H9 (cell line): ENCODE results near the gene CHRNA3. TPM values are rescaled to one million over a fixed set of nuclear protein-coding genes. Genes with fewer than 3 reads are reported as not detected.
A peak's percentile ranks its signal among the peaks of the same experiment; 100 is the strongest.

Source experiments
- DNase-seq: peaks from one replicate; pipeline ENCODE4 v3.0.0-alpha.2; 2017
- H2AFZ ChIP-seq: one replicate; pipeline ENCODE4 v1.6.1; 2013; ENCODE audit warnings: mild to moderate bottlenecking, low read length, control low read depth, moderate library complexity
- H2AK5ac ChIP-seq: 2 replicates; pipeline ENCODE4 v1.6.1; 2013; ENCODE audit warnings: low read length, control low read depth, mixed read lengths; ENCODE audit not compliant: insufficient read length
- H2BK120ac ChIP-seq: one replicate; pipeline ENCODE4 v1.6.1; 2013; ENCODE audit warnings: low read depth, mild to moderate bottlenecking, low read length, control low read depth, inconsistent platforms; ENCODE audit not compliant: poor library complexity, severe bottlenecking
- H2BK12ac ChIP-seq: 2 replicates; pipeline ENCODE4 v1.6.1; 2013; ENCODE audit warnings: low read length, control low read depth, mixed read lengths, low read depth; ENCODE audit not compliant: insufficient read length
- H2BK15ac ChIP-seq: 2 replicates; pipeline ENCODE4 v1.6.1; 2013; ENCODE audit warnings: low read depth, low read length, control low read depth
- H2BK20ac ChIP-seq: one replicate; pipeline ENCODE4 v1.6.1; 2013; ENCODE audit warnings: low read depth, mild to moderate bottlenecking, low read length, control low read depth, inconsistent platforms; ENCODE audit not compliant: poor library complexity, severe bottlenecking
- H2BK5ac ChIP-seq: 2 replicates; pipeline ENCODE4 v1.6.1; 2013; ENCODE audit warnings: low read length, control low read depth, mixed read lengths; ENCODE audit not compliant: insufficient read length
- H3K14ac ChIP-seq: 2 replicates; pipeline ENCODE4 v1.6.1; 2013; ENCODE audit warnings: low read length, control low read depth; ENCODE audit not compliant: insufficient read depth
- H3K18ac ChIP-seq: 2 replicates; pipeline ENCODE4 v1.6.1; 2013; ENCODE audit warnings: low read depth, mild to moderate bottlenecking, mixed read lengths, low read length, control low read depth; ENCODE audit not compliant: insufficient read length
- H3K23ac ChIP-seq: 2 replicates; pipeline ENCODE4 v1.6.1; 2013; ENCODE audit warnings: low read length, control low read depth, mixed read lengths, low read depth; ENCODE audit not compliant: insufficient read length
- H3K23me2 ChIP-seq: 2 replicates; pipeline ENCODE4 v1.6.1; 2013; ENCODE audit warnings: low read depth, mild to moderate bottlenecking, mixed read lengths, low read length, control low read depth; ENCODE audit not compliant: insufficient read length, poor library complexity, severe bottlenecking
- H3K27ac ChIP-seq: 2 replicates; pipeline ENCODE4 v1.5.1; 2013; ENCODE audit warnings: low read length, control low read depth, mixed read lengths, low read depth; ENCODE audit not compliant: insufficient read length
- H3K27me3 ChIP-seq: 2 replicates; pipeline ENCODE4 v1.6.1; 2013; ENCODE audit warnings: low read length, control low read depth, inconsistent platforms; ENCODE audit not compliant: insufficient read depth
- H3K4ac ChIP-seq: 2 replicates; pipeline ENCODE4 v1.6.1; 2013; ENCODE audit warnings: low read depth, mild to moderate bottlenecking, control low read depth, inconsistent platforms, low read length, moderate library complexity
- H3K4me1 ChIP-seq: 2 replicates; pipeline ENCODE4 v1.6.1; 2013; ENCODE audit warnings: low read length, control low read depth, inconsistent platforms; ENCODE audit not compliant: insufficient read depth
- H3K4me2 ChIP-seq: 2 replicates; pipeline ENCODE4 v1.6.1; 2013; ENCODE audit warnings: low read length, control low read depth, mixed read lengths; ENCODE audit not compliant: insufficient read length, insufficient read depth
- H3K56ac ChIP-seq: 2 replicates; pipeline ENCODE4 v1.6.1; 2013; ENCODE audit warnings: low read depth, mild to moderate bottlenecking, mixed read lengths, low read length, control low read depth; ENCODE audit not compliant: insufficient read length
- H3K79me1 ChIP-seq: 2 replicates; pipeline ENCODE4 v1.6.1; 2013; ENCODE audit warnings: low read depth, mild to moderate bottlenecking, moderate library complexity, low read length, control low read depth, inconsistent platforms; ENCODE audit not compliant: insufficient read depth, poor library complexity, severe bottlenecking
- H3K79me2 ChIP-seq: 2 replicates; pipeline ENCODE4 v1.6.1; 2013; ENCODE audit warnings: low read length, control low read depth, inconsistent platforms; ENCODE audit not compliant: insufficient read depth
- H3K9ac ChIP-seq: 2 replicates; pipeline ENCODE4 v1.6.1; 2013; ENCODE audit warnings: low read length, control low read depth, mixed read lengths; ENCODE audit not compliant: insufficient read length; ENCODE audit errors: extremely low read depth
- H3K9me3 ChIP-seq: one replicate; pipeline ENCODE4 v1.6.1; 2013; ENCODE audit warnings: low read depth, low read length, inconsistent platforms; ENCODE audit not compliant: control insufficient read depth
- H3T11ph ChIP-seq: one replicate; pipeline ENCODE4 v1.6.1; 2013; ENCODE audit warnings: mild to moderate bottlenecking, low read length, control low read depth, inconsistent platforms
- H4K20me1 ChIP-seq: one replicate; pipeline ENCODE4 v1.6.1; 2013; ENCODE audit not compliant: control insufficient read depth, insufficient read length, insufficient read depth
- H4K5ac ChIP-seq: 2 replicates; pipeline ENCODE4 v1.6.1; 2013; ENCODE audit warnings: low read depth, mild to moderate bottlenecking, mixed read lengths, low read length, control low read depth; ENCODE audit not compliant: insufficient read length
- H4K8ac ChIP-seq: replicated peaks from 2 replicates; pipeline ENCODE4 v1.6.1; 2013; ENCODE audit warnings: low read length, control low read depth, mixed read lengths, low read depth; ENCODE audit not compliant: insufficient read length
- H4K91ac ChIP-seq: 2 replicates; pipeline ENCODE4 v1.6.1; 2013; ENCODE audit warnings: low read depth, mild to moderate bottlenecking, moderate library complexity, mixed read lengths, low read length, control low read depth; ENCODE audit not compliant: insufficient read length
- H3K27ac Mint-ChIP-seq, 3 experiments: 2 replicates in 2 of 3; 3 replicates in 1 of 3; pipeline ENCODE4 v1.8.0; 2020 to 2021; ENCODE audit warnings: mixed read lengths in 3 of 3, mild to moderate bottlenecking in 1 of 3, moderate library complexity in 1 of 3
- H3K27me3 Mint-ChIP-seq: 2 replicates; pipeline ENCODE4 v1.8.0; 2021; ENCODE audit warnings: low read depth, mild to moderate bottlenecking, moderate library complexity, mixed read lengths
- H3K36me3 Mint-ChIP-seq, 3 experiments: 2 replicates in 2 of 3; 3 replicates in 1 of 3; pipeline ENCODE4 v1.8.0; 2020 to 2021; ENCODE audit warnings: low read depth in 3 of 3, mixed read lengths in 3 of 3; ENCODE audit not compliant: insufficient read depth in 1 of 3
- H3K4me1 Mint-ChIP-seq, 2 experiments: 2 replicates each; pipeline ENCODE4 v1.8.0; 2020; ENCODE audit warnings: mixed read lengths in 2 of 2
- H3K4me3 Mint-ChIP-seq, 2 experiments: 2 replicates in 1 of 2; 3 replicates in 1 of 2; pipeline ENCODE4 v1.8.0; 2020 to 2021; ENCODE audit warnings: mild to moderate bottlenecking in 2 of 2, mixed read lengths in 2 of 2, moderate library complexity in 1 of 2
- H3K9me3 Mint-ChIP-seq, 2 experiments: 2 replicates in 1 of 2; 3 replicates in 1 of 2; pipeline ENCODE4 v1.8.0; 2020; ENCODE audit warnings: mild to moderate bottlenecking in 2 of 2, mixed read lengths in 2 of 2, moderate library complexity in 1 of 2
- CTCF ChIP-seq: fragments of 200-600 bp; sonication (generic); conservative IDR thresholded peaks from 3 replicates; pipeline ENCODE4 v1.8.0; 2021; ENCODE audit warnings: antibody characterized with exemption, mild to moderate bottlenecking
- WGBS: extraction: QIAGEN DNeasy Blood & Tissue Kit; methylation state at CpG from one replicate; pipeline ENCODE4 v1.1.7; 2013; ENCODE audit warnings: missing lambda C conversion rate, low lambda C conversion rate, mixed read lengths; ENCODE audit not compliant: insufficient read length; ENCODE audit errors: extremely low coverage; 5-methylcytosine and 5-hydroxymethylcytosine counted together
- total RNA-seq: library from RNA; stranded (reverse); gene quantifications from 2 replicates; pipeline ENCODE4 v1.2.1, GENCODE V29; 2021

CHRNA3 gene
- total RNA-seq, 1 experiment from 2014 or later, result 0.81 TPM

GRCh38 chr15:78638658-78639314, 18.0 kb upstream of the CHRNA3 start:
- Histone ChIP-seq H2AK5ac (no peak overlapping the region), H3K79me2 (no peaks in the 10 kb centered on the region), H3K4ac (no peak overlapping the region), H2AFZ (no peak overlapping the region), H3K9me3 (no peaks in the 10 kb centered on the region), H3K27ac (no peak overlapping the region), H3K9ac (no peak overlapping the region), H2BK12ac (no peak overlapping the region), H3K4me2 (no peak overlapping the region), H4K91ac (no peak overlapping the region), H2BK15ac (no peak overlapping the region), H4K20me1 (no peaks in the 10 kb centered on the region), H3T11ph (no peak overlapping the region), H2BK20ac (no peak overlapping the region), H2BK5ac (no peak overlapping the region), H3K23ac (no peak overlapping the region), H2BK120ac (no peak overlapping the region), H4K5ac (no peak overlapping the region), H3K79me1 (no peaks in the 10 kb centered on the region), H3K4me1 (no peaks in the 10 kb centered on the region), H3K14ac (no peak overlapping the region), H3K18ac (no peak overlapping the region), H3K23me2 (peaks cover 4% of the 10 kb centered on the region), H3K56ac (no peak overlapping the region), H3K27me3 (no peaks in the 10 kb centered on the region; the same call in 1 of the 2 replicates), H4K8ac (no peak overlapping the region)
- Mint-ChIP-seq H3K4me1 (peaks cover 13 to 24% of the 10 kb centered on the region in 2 experiments), H3K27me3 (peaks cover 28% of the 10 kb centered on the region), H3K27ac (no peak overlapping the region), H3K9me3 (no peaks in the 10 kb centered on the region; a peak in 1 of 5 replicates), H3K4me3 (no peak overlapping the region), H3K36me3 (peaks cover 0 to 2% (median 0%) of the 10 kb centered on the region in 3 experiments; a peak in 2 of 7 replicates)
- no CpG with 5 or more reads among the region's 4 CpGs for WGBS
- peak; percentile 84 for TF ChIP-seq CTCF
- DNase-seq, result peak; percentile 82
